ENCODE data around the gene NSFL1C.

NSFL1C gene

DNA sequence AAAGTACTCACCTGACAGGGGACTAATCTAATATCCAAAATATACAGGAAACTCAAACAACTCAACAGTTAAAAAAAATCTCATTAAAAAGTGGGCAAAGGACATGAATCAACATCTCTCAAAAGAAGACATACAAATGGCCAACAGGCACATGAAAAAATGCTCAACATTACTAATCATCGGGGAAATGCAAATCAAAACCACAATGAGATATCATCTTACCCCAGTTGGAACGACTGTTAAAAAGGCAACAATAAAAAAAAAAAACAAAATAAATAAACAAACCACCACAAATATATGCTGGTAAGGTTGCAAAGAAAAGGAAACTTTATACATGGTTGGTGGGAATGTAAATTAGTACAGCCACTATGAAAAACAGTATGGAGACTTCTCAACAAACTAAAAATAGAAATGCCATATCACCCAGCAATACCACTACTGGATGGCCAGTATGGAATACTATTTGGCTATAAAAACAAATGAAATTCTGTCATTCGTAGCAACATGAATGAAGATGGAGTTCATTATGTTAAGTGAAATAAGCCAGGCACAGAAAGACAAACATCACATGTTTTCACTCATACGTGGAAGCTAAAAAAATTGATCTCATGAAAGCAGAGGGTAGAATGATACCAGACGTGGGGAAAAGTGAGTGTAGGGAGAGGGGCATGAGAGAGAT, 17.9 kb upstream of the NSFL1C start:
- DNase-seq: no peak

DNA sequence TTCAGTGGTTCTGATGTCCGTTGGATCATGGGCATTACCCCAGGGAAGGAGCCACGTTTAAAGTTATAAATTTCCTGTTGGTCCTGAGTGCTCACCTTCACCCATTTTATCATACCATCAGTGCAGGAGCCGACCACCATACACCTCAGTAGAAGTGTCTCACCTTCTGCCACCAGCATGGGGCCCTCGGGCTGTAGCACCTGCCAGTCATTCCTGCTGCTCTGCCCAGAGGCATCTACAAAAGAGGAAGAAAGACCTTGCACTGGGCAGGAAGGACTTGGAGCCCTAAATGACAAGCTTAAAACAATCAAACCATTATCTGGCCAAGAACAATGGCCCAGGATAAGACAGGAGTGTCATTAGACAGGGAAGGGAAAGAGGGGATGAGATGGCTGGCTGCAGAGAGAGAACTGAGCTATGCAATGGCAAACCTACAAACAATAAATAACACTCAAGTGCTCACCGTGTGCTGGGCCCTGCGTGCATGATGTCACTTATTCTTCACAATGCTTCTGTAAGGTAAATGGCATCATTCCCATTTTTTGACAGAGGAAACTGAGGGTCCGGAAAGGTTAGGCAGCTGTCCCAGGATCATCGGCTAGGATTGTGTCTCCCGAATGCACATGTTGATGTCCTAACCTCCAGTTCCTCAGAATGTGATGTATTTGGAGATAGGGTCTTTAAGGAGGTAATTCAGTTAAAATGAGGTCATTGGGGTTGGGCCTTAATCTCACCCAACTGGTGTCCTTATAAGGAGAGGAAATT, 13.4 kb upstream of the NSFL1C start:
- no peak for DNase-seq

DNA sequence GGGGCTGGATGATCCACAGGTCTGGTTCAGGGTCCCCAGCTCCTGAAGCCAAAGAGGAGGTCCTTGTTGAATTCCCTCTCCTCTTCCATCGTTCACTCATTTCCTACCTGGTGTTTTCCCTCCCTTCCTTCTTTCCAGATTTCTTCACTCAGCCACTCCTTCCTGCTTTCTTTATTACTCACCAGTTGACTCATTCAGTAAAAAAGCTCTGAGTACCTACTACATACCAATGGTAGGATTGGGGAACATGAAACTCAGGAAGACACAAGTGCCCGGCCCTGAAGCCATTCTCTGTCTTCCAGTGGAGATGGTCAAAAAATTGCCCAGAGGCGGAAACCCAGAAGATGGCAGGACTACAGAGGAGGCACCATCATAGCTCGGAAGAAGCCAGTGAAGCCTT, 11.9 kb upstream of the NSFL1C start:
- DNase-seq: no peak

DNA sequence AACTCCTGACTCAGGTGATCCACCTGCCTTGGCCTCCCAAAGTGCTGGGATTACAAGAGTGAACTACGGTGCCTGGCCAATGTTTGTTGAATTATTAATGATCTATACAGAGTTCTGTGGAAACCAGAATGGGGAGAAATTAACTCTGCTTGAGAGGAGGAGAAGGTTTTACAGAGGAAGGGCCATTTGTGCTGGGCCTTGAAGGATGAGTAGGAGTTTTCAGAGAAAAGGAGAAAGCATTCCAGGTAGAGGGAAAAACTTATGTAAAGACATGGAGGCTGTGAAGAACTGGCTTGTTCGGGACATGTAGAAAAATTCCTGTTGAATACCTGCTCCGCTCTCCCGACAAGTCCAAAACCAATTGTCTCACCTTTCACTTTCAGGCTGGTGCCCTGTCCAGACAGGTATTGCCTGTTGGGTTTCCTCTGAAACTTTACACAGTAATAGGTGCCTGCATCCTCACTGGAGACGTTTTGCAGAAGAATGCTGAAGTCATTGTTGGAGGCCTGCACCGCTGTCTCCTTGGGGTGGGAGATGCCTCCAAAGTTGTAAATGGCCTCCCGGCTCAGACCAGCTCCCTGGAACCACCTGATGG, 11.3 kb upstream of the NSFL1C start:
- DNase-seq: no peak

DNA sequence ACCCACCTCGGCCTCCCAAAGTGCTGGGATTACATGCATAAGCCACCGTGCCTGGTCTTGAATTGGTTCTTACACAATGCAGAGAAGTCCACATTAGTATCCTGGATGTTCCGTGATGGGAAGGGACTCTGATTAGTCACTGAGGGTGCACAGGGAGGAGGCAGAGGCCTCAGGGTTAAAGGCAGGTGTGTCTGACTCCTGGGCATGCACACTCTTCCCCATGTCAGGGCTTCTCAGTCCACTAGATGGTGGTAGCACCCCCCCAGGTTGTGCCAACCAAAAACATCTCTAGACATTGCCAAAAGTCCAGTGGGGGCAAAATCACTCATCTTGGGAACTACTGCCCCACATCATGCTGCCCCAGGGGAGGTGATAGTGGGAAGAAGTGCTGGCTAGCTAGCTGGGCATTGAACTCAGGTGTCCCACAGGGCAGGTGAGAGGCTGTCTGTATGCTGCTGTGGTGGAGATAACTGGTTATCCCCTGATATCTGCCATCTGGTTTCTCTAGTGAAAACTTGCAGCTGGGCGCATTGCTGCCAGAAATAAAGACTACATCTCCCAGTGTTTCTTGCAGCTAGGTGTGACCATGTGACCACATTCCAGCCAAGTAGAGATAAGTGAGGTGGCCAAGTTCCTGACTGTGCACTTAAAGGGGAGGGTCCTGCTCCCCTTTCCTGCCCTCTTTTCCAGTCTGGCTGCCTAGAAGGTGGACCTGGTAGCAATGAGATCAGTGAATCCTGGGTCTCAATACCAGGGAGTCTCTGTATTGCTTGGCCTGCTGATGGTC, 8.4 kb upstream of the NSFL1C start:
- no peak for DNase-seq

DNA sequence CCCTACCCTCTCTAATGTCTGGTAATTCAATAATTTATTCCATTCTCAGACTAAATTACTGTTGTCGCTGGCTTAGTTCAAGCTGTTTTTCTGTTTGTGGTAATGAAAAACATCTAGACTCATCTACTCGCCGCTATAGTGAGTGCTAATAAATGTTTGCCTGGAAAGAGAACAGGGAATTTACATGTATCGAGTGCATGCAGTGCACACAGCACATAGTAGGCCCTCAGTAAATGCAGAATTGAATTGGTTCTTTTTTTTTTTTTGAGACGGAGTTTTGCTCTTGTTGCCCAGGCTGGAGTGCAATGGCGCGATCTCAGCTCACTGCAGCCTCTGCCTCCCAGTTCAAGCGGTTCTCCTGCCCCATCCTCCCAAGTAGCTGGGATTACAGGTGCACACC, 7.7 kb upstream of the NSFL1C start:
- no peak for DNase-seq

DNA sequence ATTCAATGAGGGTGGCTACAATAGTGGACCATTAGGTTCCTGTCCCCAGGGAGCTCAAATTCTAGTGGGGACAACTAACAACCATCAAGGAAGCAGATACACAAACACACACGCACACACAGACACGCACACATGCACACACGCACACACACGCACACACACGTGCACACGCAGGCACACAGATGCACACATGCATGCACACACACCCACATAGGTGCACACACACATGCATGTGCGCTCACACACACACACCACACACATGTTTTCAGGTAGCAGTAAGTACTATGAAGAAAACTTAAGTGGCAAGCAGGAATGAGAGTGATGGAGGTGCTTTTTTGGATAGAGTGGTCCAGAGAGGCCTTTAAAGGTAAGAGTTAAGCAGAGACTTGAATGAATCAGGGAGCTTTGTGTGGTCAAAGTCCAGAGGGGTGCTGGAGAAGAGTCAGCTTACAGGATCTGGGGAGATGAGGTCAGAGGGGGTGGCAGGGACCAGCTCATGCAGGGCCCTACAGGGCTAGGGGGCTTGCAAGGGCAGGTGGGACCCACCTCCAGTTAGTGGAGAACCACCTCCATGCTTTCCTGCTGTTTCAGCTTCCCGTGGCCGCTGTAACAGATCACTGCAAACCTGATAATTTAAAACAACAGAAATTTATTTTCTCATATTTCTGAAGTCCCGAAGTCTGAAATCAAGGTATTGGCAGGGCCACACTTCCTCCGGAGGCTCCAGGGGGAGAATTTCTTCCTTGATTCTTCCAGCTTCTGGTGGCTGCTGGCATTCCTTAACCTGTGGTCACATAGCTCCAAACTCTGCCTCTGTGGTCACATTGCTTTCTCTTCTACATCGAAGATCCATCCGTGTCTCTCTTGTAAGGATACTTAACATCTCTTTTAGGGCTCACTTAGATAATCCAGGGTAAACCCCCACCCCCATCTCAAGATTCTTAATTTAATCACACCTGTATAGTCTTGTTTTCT, 6.9 kb upstream of the NSFL1C start:
- DNase-seq: no peak

DNA sequence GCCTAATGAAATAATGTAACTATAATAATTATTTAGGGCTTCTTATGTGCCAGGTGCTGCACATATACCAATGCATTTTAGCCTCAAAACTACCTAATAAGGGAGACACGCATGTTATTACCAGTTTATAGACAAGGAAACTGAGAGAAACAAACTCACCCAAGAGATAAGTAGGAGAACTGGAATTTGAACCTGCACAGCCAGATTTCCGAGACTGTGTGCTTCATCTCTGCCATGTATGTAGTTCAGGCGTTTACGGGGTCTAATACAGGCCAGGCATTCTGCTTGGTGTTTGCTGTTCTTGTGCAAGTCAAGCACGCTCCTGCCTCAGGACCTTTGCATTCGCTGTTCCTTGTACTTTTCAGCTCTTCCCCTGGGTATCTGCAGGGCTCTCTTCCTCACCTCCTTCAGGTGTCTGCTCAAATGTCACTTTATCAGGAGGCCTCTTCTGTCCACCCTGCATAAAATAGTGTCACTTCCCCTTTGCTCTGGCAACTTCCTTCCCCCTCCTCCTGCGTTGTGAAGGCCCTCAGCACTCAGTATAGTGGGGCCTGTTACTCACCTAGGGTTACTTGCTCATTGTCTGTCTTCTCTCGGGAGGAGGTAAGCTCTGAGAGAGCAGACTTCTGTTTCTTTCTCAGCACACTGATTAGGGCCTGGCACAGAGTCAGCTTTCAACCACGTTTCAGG, 6.1 kb upstream of the NSFL1C start:
- no peak for DNase-seq

DNA sequence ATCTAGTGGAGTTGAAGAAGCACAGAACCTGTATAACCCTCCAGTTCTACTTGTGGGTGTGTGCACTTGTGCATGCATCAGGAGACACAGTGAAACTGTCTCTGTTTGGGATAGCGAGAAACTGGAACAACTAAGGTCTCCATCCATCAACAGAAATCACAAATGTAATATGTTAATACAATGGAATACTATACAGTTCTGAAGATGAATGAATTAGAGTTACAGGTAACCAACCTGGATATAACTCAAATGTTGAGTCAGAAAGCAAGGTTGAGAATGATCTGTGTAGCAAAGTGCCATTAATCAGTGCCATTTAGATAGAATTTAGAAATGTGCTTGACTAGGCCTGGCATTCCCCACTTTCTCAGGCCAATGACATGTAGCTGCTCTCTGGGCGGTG, 4.6 kb upstream of the NSFL1C start:
- DNase-seq: no peak

DNA sequence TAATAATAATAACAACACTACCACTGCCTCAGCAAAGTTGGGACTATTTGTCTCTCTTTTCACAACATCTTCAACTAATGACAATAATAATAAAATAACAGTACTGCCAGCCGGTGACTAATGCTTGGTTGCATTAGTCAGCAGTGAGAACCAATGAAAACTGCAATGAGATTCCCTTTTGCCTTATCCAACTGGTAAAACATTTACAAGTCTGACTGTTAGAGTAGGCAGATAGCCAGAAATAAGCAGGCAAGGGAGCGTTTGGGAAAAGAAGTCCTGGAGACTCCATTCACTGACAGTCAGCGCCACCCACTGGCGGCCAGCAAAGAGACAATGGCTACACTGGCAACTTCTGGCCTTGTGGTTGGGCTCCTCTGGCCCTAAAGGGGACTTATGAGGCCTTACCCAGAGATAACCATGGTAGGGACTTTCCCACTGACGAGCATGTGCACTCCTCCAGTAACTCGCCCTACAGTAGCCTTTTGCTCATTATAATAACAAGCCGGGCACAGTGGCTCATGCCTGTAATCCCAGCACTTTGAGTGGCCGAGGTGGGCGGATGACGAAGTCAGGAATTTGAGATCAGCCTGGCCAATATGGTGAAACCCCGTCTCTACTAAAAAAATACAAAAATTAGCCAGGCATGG, 3.4 kb upstream of the NSFL1C start:
- no peak for DNase-seq

DNA sequence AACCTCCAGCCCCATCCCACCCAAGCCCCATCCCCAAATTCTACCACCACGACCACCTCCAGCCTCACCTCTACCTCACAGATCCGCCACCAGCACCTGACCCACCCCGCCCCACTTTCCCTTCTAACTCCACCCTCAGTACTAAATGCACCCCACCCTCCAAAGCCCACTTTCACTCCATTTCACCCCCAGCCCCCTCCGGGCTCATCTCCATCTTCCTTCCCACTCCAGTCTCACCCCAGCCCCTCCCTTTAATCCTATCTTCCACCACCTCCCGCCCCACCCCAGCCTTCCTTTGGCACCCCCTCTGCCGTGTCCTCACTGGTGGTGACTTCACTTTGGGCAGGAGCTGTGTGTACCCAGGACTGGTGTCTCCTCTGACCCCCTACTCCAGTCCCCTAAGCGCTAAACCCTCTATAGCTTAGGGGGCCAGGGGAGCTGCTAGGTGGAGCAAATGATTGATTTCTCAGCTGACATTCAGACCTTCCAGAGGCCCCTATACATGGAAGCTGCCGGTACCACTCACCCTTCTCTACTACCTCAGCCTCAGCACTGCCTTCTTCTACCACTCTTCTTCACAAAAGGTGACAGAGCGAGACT, 2.8 kb upstream of the NSFL1C start:
- no peak for DNase-seq

DNA sequence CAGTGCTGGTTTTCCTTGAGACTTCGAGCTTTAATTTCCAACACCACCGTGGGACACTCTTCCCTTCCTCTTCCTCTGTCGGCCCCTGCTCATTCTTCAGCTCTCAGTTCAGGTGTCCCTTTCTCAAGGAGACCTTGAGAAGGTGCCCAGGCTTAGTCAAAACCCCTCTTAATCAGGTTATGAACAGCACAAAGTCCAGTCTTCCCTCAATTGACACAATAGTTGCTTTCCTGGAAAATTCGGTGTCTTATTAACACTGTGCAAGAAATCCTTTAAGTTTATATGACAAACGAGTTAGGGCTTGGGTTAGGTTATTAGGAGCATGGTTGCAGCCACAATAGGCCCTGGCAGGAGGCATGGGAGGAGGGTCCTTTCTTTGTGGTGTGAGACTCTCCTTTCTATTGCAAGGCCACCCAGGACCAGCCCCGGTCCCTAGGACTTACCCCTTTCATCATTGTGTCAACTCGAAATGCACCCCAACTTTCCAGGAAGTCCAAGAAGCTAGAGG, 1.5 kb upstream of the NSFL1C start:
- DNase-seq: no peak

DNA sequence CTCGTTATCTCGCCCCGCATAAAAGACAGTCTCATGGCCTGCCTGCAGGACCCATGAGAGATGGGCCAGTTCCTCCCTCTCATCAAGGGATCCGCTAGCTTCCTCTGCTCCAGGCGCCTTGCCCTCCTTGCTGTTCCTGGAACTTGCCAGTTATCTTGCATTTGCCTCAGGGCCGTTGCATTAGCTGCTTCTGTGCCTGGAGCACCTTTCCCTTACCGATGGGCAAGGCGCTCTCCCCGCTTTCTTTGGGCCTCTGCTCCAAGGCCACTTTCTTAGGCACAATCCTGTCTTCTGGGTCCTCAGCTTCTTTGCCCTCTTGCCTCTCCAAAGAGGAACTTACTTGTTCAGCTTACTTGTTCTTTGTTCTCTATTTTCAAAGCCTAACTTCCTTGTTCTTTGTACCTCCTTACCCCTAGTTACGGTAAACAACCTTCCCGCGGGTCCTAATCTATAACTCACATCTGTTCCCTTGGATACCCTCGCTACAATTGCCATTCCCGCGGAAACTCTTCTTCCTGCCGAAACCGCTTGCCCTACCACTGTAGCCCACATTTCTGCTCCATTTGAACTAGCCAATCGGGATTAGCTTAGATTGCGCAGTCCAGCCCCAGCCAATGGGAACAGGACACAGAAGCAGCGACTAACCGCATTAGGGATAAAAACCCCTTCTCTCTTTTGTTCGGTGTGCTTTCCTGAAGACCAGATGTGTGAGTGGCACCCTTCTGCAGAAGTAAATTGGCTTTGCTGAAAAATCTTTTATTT, 887 bp upstream of the NSFL1C start:
- no peak for DNase-seq

DNA sequence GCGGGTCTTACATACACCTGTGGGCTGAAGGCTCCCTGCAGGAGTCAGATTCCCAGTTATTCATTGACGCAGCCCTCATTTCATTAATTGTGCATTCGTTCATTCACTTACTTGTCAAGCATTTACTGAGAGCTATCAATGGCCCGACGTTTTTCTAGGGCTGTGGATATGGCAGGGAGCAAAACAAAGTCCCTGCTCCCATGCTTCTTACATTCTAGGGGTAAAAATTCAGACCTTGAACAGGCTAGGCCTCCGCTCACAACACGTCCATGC, 369 bp upstream of the NSFL1C start:
- no peak for DNase-seq

DNA sequence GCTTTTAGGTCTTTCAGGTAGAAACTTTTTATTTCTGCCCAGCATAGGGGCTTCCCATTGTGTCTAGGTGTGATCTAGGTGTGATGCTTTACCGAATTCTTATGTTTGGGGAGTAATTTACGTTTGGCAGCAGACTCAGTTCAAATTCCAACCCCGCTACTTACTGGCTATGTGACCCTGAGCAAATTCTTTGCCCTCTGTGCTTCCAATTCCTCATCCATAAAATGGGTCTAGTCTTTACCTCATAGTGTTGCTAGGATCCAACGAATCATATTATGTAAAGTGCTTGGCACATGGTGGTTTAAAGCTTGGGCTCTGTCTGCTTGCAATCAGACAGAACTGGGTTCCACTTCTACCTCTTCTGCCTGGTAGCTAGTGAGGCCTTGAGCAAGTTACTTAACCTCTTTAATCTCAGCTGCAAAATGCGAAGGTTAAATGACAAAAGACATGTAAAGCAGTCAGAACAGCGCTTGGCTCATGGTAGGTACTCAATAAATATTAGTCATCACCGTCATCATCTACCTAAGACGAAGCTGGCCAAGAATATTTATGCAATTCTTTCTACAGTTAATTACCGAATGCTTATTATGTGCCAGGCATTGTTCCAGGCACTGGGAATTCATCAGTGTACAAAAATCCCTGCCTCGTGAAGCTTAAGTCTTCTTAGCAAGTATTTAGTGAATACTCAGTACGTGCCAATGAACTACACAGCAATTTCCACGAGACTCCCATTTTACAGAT, 1.0 kb downstream of the NSFL1C start:
- no peak for DNase-seq

DNA sequence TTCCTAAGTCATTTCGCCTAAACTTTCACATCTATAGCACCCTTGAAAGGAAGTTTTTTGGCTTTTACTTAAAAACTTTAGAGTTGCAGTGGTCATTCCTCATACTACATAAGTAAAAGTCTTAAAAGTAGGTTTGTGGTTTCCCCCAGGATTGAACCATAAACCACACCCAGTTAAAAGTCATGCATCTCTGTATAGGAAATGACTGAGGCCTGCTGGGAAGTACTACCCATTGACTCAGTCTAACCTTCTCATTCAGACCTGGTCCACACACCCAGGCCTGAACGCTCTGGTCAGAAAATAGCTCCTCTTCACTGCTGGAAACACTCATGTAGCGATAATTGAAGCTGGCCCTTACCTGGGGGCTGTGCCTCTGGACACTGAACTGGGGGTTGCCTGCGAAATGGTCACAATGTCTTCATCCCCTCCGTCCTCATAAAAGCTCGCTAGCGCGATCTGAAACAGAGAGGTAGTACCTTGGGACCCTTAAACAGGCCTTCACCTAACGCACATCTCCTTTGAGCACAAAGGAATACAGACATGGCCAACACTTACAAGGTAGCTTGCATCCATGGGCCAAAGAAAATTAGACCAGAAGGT, 2.6 kb downstream of the NSFL1C start:
- no peak for DNase-seq

DNA sequence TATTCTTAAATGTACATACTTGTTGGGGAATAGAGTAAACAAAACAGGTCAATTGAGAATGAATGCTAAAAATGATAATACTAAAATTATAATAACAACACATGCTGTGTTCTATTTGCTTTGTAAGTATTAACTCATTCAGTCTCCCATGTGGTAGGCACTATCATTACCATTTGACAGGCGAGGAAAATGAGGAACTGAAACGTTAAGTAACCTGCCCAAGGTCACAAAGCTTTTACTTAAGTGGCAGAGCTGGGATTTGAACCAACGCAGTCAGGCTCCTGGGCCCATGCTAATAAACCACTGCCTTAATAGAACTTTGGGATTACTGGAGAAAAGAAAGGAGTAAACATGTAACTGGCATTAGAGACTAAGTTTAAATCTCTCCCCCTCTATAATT, 3.8 kb downstream of the NSFL1C start:
- no peak for DNase-seq

DNA sequence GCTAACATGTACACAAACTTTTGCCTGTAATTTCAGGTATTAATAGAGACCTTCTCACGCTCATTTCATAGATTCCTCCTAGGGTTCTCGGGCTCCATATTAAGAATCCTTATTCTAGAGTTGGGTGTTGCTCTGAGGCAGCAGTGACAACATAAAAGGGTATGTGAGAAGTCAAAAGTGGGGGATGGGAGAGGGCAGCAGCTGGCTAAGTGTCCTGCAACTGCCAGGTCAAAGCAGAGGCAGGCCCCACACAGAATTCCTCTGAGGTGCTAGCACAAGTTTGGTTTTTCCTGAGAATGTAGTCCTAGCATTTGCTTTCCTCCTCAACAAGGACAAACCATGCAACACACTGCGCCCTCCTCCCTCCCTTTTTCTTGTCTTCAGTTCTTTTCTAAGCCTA, 4.6 kb downstream of the NSFL1C start:
- no peak for DNase-seq

DNA sequence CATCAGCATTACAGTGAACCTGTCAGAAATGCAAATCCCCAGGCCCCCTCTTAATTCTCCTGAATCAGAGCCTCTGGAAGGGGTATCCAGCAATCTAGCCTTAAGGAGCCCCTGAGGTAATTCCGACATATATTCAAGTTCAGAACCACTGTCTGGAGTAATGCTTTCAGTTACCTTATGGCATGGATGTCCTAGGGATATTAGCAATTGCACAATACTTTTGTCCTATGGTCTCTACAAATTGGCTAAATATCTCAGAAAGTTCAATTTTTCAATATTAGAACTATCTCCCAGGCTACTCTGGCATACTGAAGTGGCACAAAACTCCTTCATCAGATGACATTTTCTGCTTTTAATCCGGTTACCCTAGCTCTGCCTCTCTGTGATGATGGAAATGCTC, 6.4 kb downstream of the NSFL1C start:
- DNase-seq: no peak
